LNCaP clone FGC (cell line): ENCODE data around the gene TSHZ2.

ENCODE experiments used
- DNase-seq: peaks from one replicate; pipeline ENCODE4 v3.0.0-alpha.2; 2011; ENCODE audit warnings: low read depth
- H3K4me3 ChIP-seq: 2 replicates; pipeline ENCODE4 v1.5.1; 2011; ENCODE audit warnings: mild to moderate bottlenecking, low read depth, low read length, control low read depth
- CTCF ChIP-seq: IDR thresholded peaks from 2 replicates; pipeline ENCODE4 v1.5.1; 2012; ENCODE audit warnings: mild to moderate bottlenecking; ENCODE audit not compliant: control insufficient read depth, insufficient read depth; ENCODE audit errors: extremely low read depth

The TSHZ2 gene

DNA sequence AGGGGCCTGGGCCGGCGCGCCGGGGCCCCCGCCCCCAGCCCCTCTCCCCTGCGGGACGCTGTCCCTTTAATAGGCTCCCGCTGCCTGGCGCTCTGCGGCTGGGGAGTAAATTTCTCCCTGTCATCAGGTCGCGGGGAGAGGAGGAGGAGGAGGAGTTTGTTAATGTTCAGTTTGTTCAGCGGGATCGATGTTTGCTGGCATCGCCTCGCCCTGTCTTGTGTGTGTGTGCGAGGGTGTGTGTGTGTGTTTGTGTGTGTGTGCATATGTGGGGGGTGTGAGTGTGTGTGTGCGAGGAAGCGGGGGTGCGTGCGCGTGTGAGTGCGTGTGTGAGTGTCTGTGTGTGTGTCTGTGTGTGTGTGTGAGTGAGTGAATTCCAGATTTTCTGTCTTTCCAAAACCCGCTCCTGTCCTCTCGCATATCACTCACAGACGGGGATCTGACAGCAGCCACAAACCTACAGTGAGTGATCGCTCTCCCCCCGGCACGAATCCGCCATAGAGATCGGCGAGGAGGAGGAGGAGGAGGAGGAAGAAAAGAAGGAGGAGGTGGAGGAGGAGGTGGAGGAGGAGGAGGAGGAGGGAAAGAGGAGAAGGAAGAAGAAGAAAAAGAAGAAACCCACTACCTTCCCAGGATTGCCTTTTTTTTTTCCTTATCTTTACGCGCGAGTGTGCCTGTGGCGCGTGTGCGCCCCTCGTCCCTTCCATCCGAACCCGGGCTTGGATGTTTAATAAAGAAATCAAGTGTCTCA is at the start of gene TSHZ2:
Gene TSHZ2 (plus strand): TSS at position 169 of the 748 bp plus-strand sequence. CDS start 936 bp downstream, outside the sequence.
- TF ChIP-seq CTCF = no peak
- DNase-seq = no peak
- H3K4me3 ChIP-seq = peak within 1 kb of the TSS; percentile 47

DNA sequence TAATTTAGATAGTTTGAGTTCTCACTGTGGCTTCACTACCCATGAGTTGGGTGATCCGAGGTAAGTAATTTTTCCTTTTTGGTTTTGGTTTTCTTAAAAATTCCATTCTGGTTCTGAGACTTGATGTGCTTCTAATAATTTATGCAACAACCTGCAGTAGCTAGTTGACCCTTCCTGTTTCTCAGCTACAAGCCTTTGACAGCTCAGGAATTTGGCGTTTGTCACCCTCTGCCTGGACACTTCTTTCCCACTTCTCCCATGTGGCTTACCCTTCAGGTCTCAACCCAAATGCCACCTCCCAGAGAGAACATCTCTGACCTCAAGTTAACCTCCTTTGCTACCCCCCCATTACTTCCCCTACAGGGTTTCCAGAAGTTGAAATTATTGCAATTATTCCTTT is 49.7 kb upstream of the TSHZ2 start:
- TF ChIP-seq CTCF = no peak
- DNase-seq = no peak
- H3K4me3 ChIP-seq = no peak overlapping the region

DNA sequence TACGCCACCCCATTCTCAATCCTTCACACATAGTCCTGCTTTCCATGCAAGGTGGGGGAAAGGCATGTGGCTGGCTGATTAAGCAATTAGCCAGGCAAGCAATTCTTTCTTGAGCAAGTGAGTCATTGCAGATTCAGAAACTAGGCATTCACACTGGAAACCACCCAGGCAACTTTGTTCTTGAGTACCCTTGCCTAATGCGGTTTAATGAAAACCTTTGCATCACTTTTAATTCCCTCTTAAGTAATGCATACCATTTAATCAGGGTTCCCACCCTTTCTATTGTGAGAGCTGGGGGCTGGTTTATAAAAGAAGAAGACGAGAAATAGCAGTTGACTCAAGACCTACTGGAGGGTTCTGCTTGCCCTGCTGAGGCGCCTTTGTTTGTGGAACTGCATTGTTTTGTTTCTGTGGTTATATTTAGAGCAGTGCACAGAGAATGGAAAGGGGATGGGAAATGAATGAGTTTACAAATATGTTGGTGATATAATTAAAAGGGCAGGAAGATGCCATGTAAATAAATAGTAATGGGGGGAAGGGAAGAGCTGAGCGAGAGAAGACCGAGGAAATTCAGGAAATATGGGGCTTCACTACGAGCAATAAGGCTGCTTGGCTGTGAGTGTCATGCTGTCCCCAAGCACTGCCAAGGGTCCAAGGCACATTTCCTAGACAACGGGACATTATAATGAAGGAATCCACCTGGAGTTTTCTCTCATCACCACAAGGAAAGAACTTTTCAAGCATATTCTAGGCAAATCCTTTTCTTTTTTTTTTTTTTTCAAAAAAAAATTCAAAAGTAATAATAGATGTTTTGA is 48.8 kb upstream of the TSHZ2 start:
- no peak overlapping the region for H3K4me3 ChIP-seq
- DNase-seq = no peak

DNA sequence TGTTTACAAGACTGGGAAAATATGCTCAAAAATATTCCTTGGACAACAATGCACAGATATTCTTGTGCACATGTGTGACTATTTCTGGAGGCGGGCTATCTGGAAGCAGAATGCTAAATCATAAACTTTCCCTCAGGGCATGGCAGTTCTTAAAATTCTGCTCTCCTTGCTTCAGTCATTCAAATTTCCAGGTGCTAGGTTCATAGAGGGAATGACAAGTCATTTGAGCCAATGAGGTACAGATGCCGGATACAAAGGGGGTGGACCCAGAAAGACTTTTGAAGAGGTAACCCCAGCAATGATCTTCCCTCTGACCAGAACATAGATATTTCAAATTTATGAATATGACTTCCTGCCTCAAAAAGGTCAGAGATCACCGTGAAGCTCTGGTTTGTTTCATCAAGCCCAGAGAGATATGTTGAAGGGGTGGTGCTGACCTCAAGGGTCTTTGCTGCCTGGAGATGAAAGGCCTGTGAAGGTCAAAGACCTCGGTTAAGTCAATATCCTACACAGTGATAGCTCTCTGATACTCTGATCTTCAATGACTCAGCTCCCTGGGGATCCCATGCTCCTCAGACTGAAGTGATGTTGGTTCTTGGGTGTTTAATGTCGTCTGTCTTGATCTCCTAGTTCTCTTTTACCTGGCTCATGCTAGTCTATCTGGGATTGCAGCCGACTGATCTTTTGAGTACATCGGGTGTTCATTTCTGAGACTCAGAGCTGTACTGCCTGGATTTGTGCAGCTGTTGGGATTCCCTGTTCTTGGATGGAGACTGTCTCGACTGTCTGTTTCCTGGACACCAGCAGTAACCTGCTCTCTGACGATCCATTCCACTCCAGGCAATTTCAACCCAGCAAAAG is 47.5 kb upstream of the TSHZ2 start:
- TF ChIP-seq CTCF = no peak
- H3K4me3 ChIP-seq = no peak overlapping the region

More for the DNA sequence above, 48.8 kb upstream of the TSHZ2 start:
- no peak for TF ChIP-seq CTCF

DNA sequence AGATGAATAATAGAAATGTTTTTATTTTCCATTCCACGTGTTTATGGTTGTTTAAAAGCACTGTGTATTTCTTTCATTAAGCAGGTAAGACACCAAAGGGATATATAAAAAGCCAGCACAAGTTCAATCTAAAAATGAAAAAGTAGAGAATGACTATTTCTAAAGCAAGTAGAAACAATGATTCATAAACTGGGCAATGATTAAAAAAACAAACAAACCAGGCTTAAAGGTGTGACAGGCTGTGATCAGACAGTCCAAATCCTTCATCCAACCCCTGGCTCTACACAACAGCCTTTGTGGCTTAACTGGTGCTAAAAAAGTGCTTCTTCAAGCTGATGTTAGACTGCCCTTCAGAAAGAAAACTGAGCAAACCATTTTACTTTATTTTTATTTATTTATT is 45.7 kb upstream of the TSHZ2 start:
- no peak for DNase-seq
- H3K4me3 ChIP-seq = no peak overlapping the region
- no peak for TF ChIP-seq CTCF

More for the DNA sequence above, 47.5 kb upstream of the TSHZ2 start:
- DNase-seq = no peak

DNA sequence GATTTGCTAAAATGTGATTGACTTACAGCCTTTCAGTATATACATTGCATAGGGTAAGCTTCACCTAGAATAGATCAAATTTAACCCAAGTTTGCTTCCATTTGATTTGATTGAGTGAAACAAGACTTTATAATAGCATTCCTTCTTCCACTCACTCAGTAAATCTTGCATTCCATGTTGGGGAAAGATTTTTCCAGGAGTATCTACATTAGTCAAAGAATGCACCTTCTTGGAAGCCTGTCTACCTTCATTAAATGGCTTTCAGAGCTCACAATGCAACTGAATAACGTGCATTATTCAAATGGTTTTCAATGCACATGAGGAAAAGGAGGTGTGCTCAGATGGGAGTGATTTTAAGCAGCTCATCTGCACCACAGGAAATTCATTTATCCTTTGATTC is 38.3 kb upstream of the TSHZ2 start:
- TF ChIP-seq CTCF = no peak
- no peak overlapping the region for H3K4me3 ChIP-seq
- no peak for DNase-seq
